Stimulated activated CD8-positive, alpha-beta memory T cell treated with anti-CD3 and anti-CD28 coated beads, Interleukin-7, amount 100 ng/mL, for 48 hours (primary cell): ENCODE data around the gene UBE4B.
"Not testable (repeated sequence)": the region's sequence is repeated elsewhere in the genome, so short reads cannot be mapped to it uniquely, and the experiment has no call there.

Experiments used
- DNase-seq, 2 donors: peaks; one replicate each; pipeline ENCODE4 v3.0.0-alpha.2; 2020; ENCODE audit warnings: low read depth in 1 of 2; ENCODE audit errors: extremely low read depth in 1 of 2

The UBE4B gene

GRCh38 chr1:10032590-10033358 lies at the start of gene UBE4B:
Gene UBE4B (plus strand): TSS chr1:10032958. CDS start chr1:10033671, 713 bp downstream.
- peak; percentile 96 to 100 for DNase-seq

- DNase-seq, result no peak
Measured at GRCh38 chr1:9984253-9984652, 48.5 kb upstream of the UBE4B start.

GRCh38 chr1:9985001-9985400 lies 47.8 kb upstream of the UBE4B start:
- no peak for DNase-seq

DNA sequence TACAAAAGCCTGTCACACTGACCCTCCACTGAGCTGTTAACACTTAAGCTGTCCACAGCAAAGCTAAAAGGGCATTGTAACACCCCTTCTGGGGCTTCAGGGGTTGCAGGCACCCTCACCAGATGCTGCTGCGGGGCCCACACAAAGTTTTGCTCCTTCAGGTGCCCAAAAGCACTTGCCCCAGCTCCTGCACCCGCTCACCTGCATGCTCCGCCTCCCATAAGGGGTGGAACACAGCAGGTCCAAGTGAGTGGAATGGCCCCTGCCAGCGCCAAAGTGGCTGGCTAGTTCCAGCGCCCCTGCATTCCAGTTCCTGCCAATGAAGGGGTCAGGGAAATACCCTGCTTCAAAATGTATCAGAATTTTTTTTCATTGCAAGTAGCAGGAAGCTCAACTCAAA lies 43.0 kb upstream of the UBE4B start:
- DNase-seq, result no peak

- no peak for DNase-seq
Measured at GRCh38 chr1:9990944-9991343, 41.8 kb upstream of the UBE4B start.

DNA sequence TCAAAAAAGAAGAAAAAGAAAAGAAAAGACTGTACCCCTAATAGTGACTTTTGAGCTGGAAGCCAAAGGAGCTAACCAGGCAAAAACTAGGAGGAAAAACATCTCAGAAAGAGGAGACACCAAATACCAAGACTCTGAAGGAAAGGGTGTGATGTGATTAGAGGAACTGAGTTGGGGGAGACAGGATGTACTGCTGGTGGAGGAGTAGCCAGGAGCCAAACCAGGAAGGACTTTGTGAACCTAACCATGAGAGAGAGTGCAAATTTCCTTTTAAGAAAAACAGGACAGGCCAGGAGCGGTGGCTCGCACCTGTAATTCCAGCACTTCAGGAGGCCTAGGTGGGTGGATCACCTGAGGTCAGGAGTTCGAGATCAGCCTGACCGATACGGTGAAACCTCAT lies 39.8 kb upstream of the UBE4B start:
- DNase-seq, result no peak

- no peak for DNase-seq
Measured at GRCh38 chr1:9993561-9994075, 39.1 kb upstream of the UBE4B start.

DNA sequence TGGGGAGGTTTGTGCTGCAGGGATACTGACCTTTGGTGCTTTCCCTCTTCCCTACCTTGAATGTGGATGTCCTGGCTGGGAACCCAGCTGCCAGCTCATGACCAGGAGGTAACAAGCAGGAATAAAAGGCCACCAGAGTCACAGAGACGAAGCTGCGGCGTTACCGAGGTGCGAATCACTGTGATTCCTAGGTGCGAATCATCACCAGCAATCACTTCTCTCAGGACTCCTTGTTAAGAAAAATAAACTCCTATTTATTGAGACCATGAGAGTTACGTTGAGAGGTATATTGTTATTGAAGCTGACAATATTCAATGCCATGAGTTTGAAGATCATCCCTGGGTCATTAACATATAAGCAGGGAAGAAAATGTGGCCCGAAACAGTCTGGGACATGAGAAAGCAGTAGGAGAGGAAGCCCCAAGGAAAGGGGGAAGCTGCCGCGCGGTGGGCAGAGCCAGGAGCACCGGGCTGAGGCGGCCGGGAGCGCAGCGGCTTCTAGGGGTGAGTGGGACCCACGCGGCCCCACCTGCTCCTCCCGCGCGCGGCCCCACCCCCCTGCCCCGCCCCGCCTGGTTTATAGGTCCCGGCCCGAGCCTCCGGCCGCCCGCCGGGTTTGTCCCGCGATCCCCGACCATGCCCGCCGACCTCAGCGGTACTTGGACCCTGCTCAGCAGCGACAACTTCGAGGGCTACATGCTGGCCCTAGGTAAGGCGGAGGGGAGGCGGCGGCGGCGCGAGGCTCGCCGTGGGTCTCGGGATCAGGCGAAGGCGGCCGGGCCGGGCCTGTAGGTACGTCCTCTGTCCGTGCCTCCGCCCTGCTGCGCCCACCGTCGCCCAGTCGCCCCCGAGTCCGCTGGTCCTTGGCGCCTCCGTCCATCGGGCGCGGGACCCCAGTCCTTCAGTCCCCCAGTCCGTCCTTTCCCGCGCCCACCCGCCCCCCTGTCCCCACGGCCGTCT lies 35.9 kb upstream of the UBE4B start, which contains the start of gene RBP7:
Gene RBP7 (plus strand): TSS at position 605 of the 959 bp plus-strand sequence. CDS start 31 bp downstream, at position 636.
- no peak for DNase-seq

- no peak for DNase-seq
Measured at GRCh38 chr1:10001016-10001665, 31.6 kb upstream of the UBE4B start.

DNA sequence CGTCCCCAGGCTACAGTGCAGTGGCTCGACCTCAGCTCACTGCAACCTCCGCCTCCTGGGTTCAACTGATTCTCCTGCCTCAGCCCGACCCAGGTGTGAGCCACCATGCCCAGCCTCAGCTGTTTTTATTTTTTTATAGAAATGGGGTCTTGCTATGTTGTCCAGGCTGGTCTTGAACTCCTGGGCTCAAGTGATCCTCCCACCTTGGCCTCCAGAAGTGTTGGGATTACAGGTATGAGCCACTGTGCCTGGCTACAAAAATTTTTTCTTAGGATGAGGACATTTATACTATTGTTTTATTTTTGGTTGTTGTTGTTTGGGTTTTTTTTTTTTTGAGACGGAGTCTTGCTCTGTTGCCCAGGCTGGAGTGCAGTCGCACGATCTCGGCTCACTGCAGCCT lies 27.5 kb upstream of the UBE4B start:
- not testable (repeated sequence) for DNase-seq

- DNase-seq, result no peak
Measured at GRCh38 chr1:10007169-10007568, 25.6 kb upstream of the UBE4B start.

DNA sequence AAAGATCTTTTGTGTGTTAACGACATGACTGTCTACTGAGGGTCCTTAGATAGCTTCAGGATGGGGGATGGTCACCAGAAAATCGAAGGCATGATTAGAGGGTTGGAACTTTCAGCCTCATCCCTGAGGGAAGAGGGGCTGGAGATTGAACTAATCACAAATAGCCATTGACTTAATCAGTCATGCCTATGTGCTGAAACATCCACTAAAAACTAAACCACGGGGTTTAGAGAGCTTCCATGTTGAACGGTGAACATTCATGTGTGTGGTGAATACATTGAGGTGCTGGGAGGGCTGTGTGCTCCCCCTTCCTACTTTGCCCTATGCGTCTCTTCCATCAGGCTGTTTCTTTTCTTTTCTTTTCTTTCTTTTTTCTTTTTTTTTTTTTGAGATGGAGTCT lies 18.7 kb upstream of the UBE4B start:
- DNase-seq, result no peak

GRCh38 chr1:10019561-10019960 lies 13.2 kb upstream of the UBE4B start:
- no peak for DNase-seq

DNA sequence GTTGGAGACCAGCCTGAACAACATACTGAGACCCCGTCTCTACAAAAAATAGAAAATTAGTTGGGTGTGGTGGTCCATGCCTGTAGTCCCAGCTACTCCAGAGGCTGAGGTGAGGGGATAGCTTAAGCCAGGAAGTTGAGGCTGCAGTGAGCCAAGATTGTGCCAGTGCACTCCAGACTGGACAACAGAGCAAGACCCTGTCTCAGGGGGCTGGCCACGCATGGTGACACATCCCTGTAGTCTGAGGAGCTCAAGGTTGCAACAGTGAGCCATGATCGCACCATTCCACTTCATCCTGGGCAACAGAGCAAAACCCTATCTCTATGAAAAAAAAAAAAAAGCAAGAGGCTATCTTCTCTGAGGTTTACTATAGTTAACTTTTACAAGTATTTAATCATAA lies 12.7 kb upstream of the UBE4B start:
- no peak for DNase-seq

DNA sequence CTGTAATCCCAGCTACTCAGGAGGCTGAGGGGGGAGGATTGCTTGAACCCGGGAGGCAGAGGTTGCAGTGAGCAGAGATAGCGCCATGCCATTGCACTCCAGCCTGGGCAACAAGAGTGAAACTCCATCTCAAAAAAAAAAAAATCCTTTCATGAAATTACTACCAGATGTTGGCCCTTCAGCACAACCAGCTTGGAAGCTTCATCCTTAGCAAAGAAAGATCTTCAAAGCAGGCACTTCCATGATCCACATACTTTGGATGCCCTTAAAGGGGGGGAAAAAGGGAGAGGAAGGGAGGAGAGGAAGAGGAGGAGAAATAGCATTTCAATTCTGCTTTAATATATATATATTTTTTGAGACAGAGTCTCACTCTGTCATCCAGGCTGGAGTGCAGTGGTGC lies 12.1 kb upstream of the UBE4B start:
- not testable (repeated sequence) for DNase-seq

GRCh38 chr1:10021992-10022391 lies 10.8 kb upstream of the UBE4B start:
- DNase-seq, result not testable (repeated sequence)

DNA sequence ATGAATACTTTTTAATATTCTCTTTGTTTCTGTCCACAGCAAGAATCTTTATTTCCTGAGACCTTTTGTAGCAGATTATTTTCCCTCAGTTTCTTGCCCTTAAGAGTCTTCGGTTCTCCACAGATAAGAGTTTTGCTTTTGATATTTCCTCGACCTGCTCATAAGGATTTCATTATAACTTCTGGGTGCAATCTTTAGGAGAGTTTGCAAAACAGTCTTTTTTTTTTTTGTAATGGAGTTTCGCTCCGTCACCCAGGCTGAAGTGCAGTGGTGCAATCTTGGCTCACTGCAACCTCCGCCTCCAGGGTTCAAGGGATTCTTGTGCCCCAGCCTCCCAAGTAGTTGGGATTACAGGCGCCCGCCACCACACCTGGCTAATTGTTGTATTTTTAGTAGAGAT lies 10.1 kb upstream of the UBE4B start:
- DNase-seq, result no peak

- DNase-seq, result no peak
Measured at GRCh38 chr1:10025354-10025753, 7.4 kb upstream of the UBE4B start.

- no peak for DNase-seq
Measured at GRCh38 chr1:10027027-10027426, 5.7 kb upstream of the UBE4B start.

DNA sequence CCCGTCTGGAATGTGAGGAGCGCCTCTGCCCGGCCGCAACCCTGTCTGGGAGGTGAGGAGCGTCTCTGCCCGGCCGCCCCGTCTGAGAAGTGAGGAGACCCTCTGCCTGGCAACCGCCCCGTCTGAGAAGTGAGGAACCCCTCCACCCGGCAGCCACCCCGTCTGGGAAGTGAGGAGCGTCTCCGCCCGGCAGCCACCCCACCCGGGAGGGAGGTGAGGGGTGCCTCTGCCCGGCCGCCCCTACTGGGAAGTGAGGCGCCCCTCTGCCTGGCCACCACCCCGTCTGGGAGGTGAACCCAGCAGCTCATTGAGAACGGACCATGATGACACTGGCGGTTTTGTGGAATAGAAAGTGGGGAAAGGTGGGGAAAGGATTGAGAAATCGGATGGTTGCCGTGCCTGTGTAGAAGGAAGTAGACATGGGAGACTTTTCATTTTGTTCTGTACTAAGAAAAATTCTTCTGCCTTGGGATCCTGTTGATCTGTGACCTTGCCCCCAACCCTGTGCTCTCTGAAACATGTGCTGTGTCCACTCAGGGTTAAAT lies 3.7 kb upstream of the UBE4B start:
- not testable (repeated sequence) for DNase-seq

DNA sequence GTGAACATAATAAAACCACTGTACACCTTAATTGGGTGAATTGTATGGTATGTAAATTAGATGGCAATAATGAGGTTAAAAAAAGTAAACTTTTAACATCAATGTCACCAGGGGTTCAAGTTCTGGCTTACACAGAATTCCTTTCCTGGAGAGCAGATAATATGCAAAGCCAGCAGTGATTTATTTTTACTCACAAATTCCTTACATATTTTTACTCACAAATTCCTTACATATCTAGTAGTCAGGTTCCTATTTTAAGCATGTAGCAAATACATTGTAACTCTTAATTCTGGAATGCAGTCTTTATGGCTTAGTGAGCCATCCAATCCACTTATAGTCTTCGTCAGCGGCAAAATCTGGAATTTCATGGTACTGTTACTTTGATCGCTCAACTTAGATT lies 1.3 kb upstream of the UBE4B start:
- no peak for DNase-seq
